ENCODE results near the gene NDUFC2. TPM values are rescaled to one million over a fixed set of nuclear protein-coding genes. Genes with fewer than 3 reads are reported as not detected.

Gene NDUFC2
- total and polyA plus RNA-seq, 2 of the 13 experiments (the other 11 are each of a cell fraction or from before 2014, with no cell fraction given) = 256 to 363 TPM

DNA sequence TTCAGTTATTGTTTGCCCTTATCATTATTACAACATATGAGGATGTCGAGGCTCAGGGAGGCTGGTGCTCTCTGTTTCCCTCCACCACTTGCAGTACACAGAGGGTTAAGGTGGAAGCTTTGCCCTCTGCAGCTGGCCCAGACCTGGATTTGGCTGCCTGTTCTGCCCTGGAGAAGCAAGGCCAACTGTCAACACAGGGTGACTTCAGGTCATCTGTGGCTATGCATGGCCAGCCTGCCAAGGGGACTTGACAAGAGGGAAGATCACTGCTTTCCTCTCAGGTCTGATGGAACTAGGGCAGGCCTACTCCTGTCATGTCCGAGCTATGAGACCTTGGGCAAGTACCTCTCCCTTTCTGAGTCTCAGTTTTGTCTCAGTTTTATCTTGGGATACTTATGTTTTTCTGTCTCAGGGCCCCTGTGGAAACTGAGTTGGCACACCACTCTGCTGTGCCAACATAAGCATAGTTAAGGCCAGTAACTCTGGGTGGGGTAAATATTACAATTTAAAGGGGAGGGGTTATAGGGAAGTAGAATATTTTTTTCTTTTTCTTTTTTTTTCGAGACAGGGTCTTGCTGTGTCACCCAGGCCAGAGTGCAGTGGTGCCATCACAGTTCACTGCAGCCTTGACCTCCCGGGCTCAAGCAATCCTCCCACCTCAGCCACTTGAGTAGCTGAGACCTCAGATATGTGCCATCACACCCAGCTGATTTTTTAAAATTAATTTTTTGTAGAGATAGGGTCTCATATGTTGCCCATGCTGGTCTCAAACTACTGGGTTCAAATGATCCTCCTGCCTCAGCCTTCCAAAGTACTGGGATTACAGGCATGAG is 18.4 kb downstream of the NDUFC2 start (continued):
- TF ChIP-seq, protein P1, sequence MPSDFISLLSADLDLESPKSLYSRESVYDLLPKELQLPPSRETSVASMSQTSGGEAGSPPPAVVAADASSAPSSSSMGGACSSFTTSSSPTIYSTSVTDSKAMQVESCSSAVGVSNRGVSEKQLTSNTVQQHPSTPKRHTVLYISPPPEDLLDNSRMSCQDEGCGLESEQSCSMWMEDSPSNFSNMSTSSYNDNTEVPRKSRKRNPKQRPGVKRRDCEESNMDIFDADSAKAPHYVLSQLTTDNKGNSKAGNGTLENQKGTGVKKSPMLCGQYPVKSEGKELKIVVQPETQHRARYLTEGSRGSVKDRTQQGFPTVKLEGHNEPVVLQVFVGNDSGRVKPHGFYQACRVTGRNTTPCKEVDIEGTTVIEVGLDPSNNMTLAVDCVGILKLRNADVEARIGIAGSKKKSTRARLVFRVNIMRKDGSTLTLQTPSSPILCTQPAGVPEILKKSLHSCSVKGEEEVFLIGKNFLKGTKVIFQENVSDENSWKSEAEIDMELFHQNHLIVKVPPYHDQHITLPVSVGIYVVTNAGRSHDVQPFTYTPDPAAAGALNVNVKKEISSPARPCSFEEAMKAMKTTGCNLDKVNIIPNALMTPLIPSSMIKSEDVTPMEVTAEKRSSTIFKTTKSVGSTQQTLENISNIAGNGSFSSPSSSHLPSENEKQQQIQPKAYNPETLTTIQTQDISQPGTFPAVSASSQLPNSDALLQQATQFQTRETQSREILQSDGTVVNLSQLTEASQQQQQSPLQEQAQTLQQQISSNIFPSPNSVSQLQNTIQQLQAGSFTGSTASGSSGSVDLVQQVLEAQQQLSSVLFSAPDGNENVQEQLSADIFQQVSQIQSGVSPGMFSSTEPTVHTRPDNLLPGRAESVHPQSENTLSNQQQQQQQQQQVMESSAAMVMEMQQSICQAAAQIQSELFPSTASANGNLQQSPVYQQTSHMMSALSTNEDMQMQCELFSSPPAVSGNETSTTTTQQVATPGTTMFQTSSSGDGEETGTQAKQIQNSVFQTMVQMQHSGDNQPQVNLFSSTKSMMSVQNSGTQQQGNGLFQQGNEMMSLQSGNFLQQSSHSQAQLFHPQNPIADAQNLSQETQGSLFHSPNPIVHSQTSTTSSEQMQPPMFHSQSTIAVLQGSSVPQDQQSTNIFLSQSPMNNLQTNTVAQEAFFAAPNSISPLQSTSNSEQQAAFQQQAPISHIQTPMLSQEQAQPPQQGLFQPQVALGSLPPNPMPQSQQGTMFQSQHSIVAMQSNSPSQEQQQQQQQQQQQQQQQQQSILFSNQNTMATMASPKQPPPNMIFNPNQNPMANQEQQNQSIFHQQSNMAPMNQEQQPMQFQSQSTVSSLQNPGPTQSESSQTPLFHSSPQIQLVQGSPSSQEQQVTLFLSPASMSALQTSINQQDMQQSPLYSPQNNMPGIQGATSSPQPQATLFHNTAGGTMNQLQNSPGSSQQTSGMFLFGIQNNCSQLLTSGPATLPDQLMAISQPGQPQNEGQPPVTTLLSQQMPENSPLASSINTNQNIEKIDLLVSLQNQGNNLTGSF (CRISPR knock-in tag; IDR thresholded peaks at IDR 0.05) = no peak
- no peak for TF ChIP-seq ZNF17 (CRISPR knock-in tag; IDR thresholded peaks at IDR 0.05)
- TF ChIP-seq CREM (IDR thresholded peaks at IDR 0.05) = no peak
- TF ChIP-seq CREM (CRISPR knock-in tag; IDR thresholded peaks at IDR 0.05) = no peak
- no peak for TF ChIP-seq ZHX1 (CRISPR knock-in tag; IDR thresholded peaks at IDR 0.05; ENCODE audit: low read depth)
- TF ChIP-seq MYNN (CRISPR knock-in tag; IDR thresholded peaks at IDR 0.05; ENCODE audit: low read depth) = no peak
- no peak for TF ChIP-seq ZNF280B (CRISPR knock-in tag; IDR thresholded peaks at IDR 0.05; ENCODE audit: borderline replicate concordance)
- TF ChIP-seq KLF11 (CRISPR knock-in tag; IDR thresholded peaks at IDR 0.05) = no peak
- peak; percentile 60; the same call in 1 of the 2 replicates for TF ChIP-seq FOXO1 (CRISPR knock-in tag; IDR thresholded peaks at IDR 0.05)
- TF ChIP-seq RERE (CRISPR knock-in tag; IDR thresholded peaks at IDR 0.05; ENCODE audit: low read depth) = 0 out of 2 replicates have a peak, but pooled peaks have one; percentile 22
- no peak for TF ChIP-seq BHLHE40 (IDR thresholded peaks at IDR 0.05; ENCODE audit: low read length)
